Neutrophil (primary cell): ENCODE results near the gene TMEM200A.

Source experiments
- H3K27ac ChIP-seq: fragments of 200-600 bp; sonication (generic); 2 replicates; pipeline ENCODE4 v1.5.1; 2016; ENCODE audit warnings: mild to moderate bottlenecking, moderate library complexity
- H3K27me3 ChIP-seq: fragments of 200-600 bp; sonication (generic); 2 replicates; pipeline ENCODE4 v1.6.0; 2016; ENCODE audit warnings: mild to moderate bottlenecking
- H3K36me3 ChIP-seq: fragments of 200-600 bp; sonication (generic); 2 replicates; pipeline ENCODE4 v1.5.1; 2017
- H3K4me1 ChIP-seq, 2 experiments: fragments of 200-600 bp in 1 of 2; sonication (generic) in 1 of 2; 1 replicate in 1 of 2; 2 replicates in 1 of 2; pipeline versions ENCODE4 v1.5.1 to v1.6.1; 2013 to 2016; ENCODE audit warnings: low read depth in 1 of 2, low read length in 1 of 2, mild to moderate bottlenecking in 1 of 2, moderate library complexity in 1 of 2; ENCODE audit not compliant: control insufficient read depth in 1 of 2, insufficient read depth in 1 of 2
- H3K4me3 ChIP-seq, 2 experiments: fragments of 200-600 bp in 1 of 2; sonication (generic) in 1 of 2; 1 replicate in 1 of 2; 2 replicates in 1 of 2; pipeline ENCODE4 v1.5.1; 2013 to 2016; ENCODE audit warnings: low read depth in 1 of 2, low read length in 1 of 2, mild to moderate bottlenecking in 1 of 2, moderate library complexity in 1 of 2
- H3K9me3 ChIP-seq: fragments of 200-600 bp; sonication (generic); 2 replicates; pipeline ENCODE4 v1.5.1; 2016
- CTCF ChIP-seq: fragments of 200-600 bp; sonication (generic); IDR thresholded peaks from 2 replicates; pipeline ENCODE4 v1.5.1; 2016; ENCODE audit warnings: antibody characterized with exemption

TMEM200A gene

GRCh38 chr6:130411481-130411880 is 45.7 kb downstream of the TMEM200A start:
- H3K4me1 ChIP-seq, result no peaks in the 10 kb centered on the region
- H3K27me3 ChIP-seq, result no peaks in the 10 kb centered on the region
- no peaks in the 10 kb centered on the region for H3K36me3 ChIP-seq
- H3K27ac ChIP-seq, result no peak overlapping the region
- H3K9me3 ChIP-seq, result no peaks in the 10 kb centered on the region
- H3K4me3 ChIP-seq, result no peak overlapping the region
- no peak for TF ChIP-seq CTCF

GRCh38 chr6:130412556-130413290 is 46.9 kb downstream of the TMEM200A start:
- H3K27ac ChIP-seq, result no peak overlapping the region
- H3K4me3 ChIP-seq, result no peak overlapping the region
- H3K9me3 ChIP-seq, result no peaks in the 10 kb centered on the region
- TF ChIP-seq CTCF, result no peak
- H3K27me3 ChIP-seq, result no peaks in the 10 kb centered on the region
- no peaks in the 10 kb centered on the region for H3K36me3 ChIP-seq
- H3K4me1 ChIP-seq, result no peaks in the 10 kb centered on the region

DNA sequence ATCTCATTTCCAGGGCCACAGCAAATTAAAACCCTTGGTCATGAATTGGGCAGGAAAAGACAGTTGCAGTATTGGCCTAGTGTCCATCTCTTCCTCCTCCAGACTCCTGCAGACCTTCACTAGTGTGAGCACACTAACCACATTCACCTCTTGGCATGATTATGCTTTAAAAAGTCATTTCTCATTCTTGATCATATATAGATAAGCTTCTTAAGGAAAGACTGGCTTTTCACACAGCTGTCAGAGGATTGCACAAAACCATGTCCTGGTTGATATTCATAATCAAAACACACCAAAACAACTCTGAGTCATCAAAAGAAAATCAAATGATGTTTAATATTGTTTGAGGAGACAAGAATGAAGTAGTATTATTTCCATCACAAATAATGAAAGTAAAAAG is 52.1 kb downstream of the TMEM200A start:
- H3K9me3 ChIP-seq, result no peaks in the 10 kb centered on the region
- no peak for TF ChIP-seq CTCF
- H3K4me3 ChIP-seq, result no peak overlapping the region
- no peaks in the 10 kb centered on the region for H3K4me1 ChIP-seq
- no peaks in the 10 kb centered on the region for H3K36me3 ChIP-seq
- no peak overlapping the region for H3K27ac ChIP-seq
- no peaks in the 10 kb centered on the region for H3K27me3 ChIP-seq

GRCh38 chr6:130420911-130421310 is 55.1 kb downstream of the TMEM200A start:
- Histone ChIP-seq H3K4me3 (no peak overlapping the region), H3K36me3 (no peaks in the 10 kb centered on the region), H3K27ac (no peak overlapping the region), H3K9me3 (no peaks in the 10 kb centered on the region), H3K27me3 (no peaks in the 10 kb centered on the region), H3K4me1 (no peaks in the 10 kb centered on the region)
- TF ChIP-seq CTCF, result no peak

- H3K4me1 ChIP-seq, result no peaks in the 10 kb centered on the region
- H3K27ac ChIP-seq, result no peak overlapping the region
- no peaks in the 10 kb centered on the region for H3K36me3 ChIP-seq
- H3K4me3 ChIP-seq, result no peak overlapping the region
- H3K27me3 ChIP-seq, result no peaks in the 10 kb centered on the region
- H3K9me3 ChIP-seq, result no peaks in the 10 kb centered on the region
- no peak for TF ChIP-seq CTCF
Measured at GRCh38 chr6:130421585-130421984, 55.8 kb downstream of the TMEM200A start.
